HG03342 (cell line): Measurements from ENCODE around the gene CELF4.

ENCODE experiments used
- ATAC-seq: cut with Tn5 transposase; IDR thresholded peaks from one replicate; pipeline ENCODE4 v1.9.1; 2021; ENCODE audit warnings: mild to moderate bottlenecking, moderate library complexity; ENCODE audit not compliant: unreplicated experiment

CELF4 gene

DNA sequence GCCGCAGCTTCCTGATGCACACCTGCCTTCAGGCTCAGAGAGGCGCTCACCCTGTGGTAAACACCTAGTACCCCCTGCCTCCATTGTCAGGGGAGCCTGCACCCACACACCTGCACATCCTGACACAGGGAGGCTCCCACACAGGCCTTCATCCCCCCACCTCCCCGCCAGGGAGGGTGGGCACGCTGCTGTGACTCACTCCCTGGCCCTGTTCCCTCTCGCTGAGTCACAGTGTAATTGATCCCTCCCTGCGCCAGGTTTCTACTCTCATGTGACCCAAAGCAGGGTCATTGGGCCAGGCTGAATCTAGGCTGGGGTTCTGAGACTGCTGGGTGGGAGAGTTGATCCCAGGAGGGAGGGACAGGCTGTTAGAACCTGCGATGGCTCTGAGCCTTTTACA is 8.5 kb upstream of the CELF4 start:
- ATAC-seq: no peak

DNA sequence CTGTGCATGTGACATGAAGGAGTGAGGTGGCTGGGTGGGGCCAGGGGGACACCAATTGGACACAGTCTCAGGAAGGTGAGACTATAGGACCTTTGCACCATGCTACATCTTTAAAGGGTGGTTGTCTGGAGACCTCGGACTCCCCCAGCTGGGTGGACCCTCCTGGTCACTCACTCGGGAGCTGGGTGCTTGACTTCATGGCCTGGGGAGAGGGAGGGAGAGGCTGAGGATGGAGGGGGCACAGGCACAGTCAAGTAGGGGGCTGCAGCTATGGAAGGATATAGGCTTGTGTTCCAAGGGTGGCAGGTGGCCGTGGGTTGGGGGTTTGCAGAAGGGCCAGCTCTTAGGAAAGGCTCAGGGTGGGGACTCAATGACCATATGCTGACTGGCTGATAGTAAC is 7.1 kb upstream of the CELF4 start:
- no peak for ATAC-seq

DNA sequence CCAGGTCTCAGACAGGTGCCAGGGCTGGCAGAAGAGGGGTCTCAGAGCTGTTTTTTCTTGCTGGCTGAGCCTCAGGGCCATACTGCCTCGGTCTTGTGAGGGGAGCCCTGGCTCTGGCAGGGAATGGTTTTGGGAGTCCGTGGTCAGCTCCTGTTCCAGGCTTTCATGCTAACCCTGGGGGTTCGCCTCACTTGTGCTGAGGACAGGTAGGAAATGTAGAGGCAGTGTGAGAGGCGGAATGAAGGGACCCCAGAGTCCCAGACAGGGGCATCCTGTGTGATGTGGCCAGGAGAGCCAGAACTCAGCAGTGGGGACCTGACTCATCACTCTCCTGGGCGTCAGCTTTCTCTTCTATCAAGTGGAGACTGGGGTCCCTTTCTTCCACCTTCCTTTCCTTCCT is 5.7 kb upstream of the CELF4 start:
- ATAC-seq: no peak

DNA sequence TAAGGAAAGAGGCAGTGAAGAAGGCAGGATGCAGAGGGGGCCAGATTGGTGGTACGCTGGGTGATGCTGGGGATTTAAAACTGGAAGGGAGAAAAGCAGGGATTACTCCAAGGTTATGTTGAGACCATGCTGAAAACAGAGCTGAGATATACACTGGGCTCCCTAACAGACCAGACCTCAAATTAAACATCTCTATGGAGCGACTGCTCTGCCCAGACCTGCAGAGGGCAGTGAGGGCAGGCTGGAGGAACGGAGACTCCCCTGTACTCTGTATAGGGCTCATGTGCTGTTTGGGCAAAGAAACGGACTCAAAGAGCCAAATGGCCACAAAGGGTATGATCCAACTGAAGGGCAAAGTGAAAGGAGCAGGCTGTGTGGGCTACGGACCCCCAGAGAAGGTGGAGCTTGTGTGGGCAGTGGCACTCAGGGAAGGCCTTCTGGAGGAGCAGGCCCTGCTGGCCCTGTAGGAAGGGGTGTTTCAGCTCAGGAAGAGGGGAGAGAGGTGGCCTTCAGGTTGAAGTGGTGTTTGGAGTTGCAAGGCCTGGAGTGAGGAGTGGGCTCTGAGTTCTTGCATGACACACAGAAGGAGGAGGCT is 4.8 kb upstream of the CELF4 start:
- ATAC-seq: no peak

DNA sequence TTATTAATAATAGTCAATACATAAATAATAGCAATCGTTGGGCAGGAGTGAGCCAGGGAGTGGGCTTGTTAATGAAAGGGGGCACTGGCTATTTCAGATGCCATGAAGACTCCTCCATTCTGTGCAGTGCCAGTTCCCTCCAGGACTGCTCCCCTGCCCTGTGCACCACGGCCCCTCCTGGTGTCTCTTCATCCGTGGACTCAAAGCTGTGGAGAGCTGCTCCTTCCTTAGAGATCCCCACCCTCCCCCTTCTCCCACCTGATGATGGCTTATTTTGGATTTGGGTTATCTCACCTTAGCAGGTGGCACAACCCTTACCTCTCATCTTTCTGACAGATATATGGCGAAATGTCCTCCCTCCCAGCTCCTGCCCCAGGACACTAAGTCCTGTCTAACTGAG is 3.1 kb upstream of the CELF4 start:
- ATAC-seq: no peak

DNA sequence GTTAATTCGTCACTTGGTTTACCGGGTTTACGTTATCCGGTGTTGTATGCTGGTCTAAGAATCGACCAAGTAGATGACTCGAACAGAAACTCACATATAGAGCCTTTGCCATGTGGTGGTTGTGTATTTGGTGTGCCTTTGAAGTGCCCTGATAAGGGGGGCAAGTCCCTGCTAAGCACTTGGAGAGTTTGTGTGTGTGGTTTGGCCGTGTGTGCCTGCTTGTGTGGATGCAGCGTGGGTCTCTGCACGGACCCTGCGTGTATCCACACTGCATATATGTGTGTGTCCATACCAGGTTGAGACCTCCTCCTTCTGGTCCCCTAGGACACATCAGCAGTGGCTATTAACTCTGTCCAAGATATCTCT is 2.4 kb upstream of the CELF4 start:
- no peak for ATAC-seq

DNA sequence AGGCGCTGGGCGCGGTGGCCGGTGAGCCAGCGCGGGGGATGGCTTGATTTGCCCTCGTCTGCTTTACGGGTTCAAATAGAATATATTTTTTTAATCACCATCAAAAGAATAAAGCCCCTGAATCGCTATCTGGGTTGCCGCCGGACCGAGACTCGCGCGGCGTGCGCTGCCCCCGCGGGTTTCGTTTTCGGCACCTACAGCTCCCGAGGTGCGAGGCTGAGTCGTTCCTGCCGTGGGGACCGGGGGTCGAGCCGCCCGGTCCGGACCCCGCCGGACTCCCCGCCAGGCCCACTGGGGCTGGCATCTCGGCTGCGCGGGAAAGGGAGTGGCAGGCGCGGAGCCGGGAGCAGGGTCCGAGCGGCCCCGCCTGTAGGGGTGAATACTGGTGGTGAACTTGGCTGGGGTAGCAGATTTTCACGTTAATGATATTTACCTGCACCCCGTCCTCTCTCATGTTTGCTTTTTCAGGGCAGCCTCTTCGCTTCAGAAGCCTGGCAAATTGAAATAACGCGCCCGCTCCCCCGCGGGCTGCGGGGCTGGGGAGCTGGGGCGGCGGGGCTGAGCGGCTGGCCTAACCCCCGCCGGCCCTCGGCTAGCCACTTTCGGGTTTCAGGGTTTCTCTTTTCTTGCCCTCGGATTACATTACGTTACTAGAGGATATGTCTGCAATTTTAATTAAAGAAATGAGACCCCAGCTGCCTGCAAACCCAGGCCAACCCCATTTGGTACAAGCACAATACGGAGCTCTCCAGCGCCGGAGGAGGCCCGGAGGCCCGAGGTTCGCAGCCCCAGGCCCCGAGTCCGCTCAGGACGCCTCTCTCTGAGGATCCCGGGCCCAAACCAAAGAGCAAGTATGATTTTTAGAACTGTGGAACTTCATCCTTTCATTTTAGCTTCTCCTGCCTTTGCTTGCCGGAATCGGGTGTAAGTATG is 1.7 kb upstream of the CELF4 start:
- no peak for ATAC-seq

DNA sequence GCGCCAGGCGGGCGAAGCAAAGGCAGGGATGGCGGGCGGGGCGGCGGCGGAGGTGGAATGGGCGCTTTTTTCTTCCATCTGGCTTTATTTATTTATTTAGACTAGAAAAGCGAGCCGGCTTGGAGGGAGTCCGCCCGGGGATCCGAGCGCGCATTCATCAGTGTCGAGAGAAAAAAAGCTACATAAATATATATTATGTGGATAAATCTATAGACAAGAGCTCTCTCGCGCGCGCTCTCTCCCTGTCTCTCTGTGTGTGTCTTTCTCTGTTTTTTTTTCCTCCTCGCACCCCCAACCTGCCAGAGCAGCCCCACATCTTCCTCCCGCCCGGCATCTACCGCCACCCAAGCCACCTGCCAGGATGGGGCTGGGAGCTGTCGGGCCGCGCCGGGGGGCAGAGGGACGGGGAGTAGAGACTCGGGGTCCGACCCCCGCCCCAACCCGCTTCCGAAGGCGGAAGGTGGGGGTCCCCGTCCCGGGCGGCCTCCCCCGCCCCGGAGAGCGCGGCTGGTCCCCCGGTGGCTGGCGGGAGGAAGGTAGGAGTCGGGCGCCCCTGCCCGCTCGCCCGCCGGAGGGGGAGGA is 972 bp upstream of the CELF4 start:
- no peak for ATAC-seq

DNA sequence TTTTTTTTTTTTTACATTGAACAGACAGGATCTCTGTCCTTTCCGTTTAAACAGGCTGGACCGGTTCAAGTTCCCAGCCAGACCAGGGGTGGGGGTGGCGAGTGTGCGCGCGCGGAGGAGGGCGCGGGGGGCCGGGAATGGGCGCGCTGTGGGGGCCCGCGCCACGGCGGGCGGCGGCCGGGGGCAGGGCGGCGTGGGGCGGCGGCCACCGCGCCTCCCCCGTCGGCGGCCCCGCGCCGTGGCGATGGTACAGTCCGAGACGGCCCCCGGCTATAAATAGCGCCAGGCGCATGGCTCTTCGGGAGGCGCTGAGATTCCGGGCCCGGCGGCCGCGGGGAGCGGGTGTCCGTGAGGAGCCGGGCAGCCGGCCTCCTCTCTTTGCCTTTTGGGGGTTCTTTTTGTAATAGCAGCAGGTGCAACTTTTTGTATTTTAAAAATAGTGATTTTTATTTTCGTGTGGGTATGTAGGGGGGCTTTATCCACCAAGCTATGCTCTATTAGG is 430 bp upstream of the CELF4 start:
- no peak for ATAC-seq

DNA sequence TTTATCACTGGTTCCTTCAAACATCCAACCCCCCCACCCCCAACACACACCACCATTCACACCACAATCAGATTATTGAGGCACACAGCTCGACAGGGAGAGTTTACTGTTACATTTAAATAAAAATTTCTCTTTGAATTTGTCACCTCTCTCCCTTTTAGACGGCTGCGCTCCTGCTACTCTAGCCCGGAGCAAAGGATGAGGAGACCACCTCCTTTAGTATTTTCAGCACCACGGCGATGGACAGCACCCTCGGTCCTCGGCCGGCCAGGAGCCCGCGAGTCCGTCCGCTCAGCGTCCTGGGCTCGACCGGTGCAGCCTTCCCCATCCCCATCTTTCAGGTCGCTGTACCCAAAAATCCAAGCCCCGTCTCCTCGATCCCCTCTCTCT is 892 bp downstream of the CELF4 start:
- ATAC-seq: no peak

DNA sequence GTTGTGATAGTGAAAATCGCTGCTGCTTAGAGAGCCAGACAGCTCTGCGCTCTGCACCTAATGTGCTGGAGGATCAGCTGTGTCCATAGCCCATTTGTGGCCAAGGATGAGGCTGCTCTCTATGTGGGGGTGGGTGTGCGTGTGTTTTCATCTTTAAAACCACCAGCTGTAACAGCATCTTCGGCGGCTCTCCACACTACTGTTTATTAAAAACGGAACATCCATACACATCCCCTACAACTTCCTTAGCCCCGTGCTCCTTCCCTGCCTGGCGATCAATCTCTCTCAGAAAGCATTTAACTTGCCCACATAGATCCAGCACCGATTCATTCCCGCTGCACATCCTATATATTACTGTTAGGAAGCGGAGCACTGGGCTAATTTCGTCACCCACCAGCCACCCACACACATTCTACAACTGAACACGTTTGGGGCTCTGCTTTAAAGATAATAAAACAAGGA is 1.6 kb downstream of the CELF4 start:
- ATAC-seq: no peak

DNA sequence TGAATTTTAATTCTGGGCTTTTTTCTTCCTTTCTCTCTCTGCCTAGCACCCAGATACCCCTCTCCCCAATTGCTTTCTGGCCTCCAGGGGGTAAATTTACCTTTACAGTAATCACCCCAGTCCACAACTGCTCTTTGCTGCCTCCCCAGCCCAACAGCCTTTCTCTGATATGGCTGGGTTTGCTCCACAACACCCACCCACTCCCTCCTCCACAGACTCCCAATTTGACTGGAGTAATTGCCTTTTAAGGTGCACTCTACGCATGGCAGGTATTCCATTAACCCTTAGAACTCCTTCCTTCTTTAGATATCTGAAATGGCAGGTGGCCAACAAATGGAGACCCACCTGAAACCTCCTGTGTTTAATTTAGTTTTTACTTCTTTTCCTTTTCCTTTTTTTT is 3.6 kb downstream of the CELF4 start:
- ATAC-seq: no peak

DNA sequence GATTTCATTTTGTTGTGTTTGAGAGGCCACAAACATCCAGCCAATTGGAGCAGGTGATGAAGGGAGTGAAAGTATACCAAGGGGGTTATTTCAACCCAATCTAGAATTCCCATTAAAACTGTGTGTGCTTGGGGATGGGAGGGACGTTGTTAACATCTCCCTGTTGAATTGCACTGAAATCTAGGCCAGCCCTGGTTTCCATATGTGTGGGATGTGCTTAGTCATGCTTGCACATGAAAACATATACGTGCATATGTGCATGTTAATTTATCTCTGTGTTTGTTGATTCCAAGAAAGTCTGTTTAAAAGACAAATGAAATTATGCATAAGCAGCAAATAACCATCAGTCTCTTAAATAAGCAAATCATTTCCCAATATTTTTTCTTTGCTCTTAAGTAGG is 5.6 kb downstream of the CELF4 start:
- ATAC-seq: no peak

DNA sequence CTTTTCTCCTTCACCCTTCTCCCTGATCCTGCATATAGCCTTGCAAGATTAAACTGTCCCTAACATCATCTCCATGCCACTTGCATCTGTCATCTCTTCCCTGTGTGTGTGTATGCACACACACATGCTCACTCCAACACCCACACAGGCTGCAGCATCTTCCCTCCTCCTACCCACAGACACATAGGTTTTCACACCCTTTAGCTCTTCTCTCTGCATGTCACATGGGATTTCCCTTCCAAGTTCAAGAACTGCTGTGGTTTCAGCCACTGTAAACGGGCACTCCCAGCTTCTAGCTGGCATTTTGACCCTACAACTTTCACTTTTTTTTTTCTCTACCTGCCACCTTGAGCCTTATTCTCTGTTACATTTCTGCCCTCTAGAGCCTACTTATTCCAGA is 6.4 kb downstream of the CELF4 start:
- ATAC-seq: no peak

DNA sequence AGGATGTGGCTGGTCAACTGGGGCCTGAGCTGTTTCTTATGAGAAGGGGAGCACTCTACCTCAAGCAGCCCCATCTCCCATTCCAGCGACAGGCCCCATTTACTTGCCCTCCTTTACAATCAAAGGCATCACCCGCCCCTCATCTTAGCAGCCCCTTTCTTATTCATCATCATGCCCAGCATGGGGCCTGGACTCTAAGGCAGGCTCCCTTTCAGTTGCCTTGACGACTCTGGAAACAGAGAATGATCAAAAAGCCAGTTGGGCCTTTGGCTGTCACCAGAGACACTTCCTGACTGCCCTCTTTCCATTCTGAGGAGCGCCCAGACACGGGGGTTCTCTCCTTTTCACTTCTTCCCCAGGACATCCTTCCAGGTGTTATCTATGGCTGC is 11.2 kb downstream of the CELF4 start:
- ATAC-seq: no peak

DNA sequence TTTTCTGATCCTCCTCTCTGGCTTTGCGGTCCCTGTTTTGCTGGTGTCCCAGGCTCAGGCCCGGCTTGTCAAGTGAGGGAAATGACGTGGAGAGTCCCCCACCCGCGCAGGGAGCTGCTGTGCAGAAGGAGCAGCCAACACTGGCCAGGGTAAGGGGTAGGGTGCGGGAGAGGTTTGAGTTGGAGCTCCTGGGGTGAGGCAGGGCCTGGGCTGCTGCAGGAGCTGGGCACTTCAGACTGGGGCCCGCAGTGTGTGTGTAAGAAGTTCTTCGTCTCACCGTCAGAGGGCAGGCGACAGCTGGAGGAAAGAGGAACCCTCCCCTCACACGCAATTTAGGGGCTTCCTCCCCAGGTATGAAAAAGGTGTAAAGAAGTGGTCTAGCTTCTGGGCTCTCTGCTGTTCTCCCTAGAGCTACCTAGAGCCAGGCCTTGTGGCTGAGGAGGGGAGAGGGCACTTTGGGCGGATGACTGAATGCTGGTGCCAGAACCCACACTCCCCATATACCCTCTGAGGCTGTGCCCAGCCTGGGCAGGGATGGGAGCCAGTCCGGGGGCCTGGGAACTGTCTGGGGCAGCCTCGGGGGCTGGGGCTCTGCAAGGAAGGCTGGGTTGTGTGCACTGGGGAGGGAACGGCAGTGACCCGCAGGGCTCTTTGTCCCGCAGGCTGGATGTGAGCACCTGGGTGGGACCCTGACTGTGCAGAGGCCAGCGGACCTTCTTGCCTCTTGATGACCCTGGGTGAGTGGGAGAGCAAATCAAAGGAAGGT is 11.8 kb downstream of the CELF4 start:
- no peak for ATAC-seq

DNA sequence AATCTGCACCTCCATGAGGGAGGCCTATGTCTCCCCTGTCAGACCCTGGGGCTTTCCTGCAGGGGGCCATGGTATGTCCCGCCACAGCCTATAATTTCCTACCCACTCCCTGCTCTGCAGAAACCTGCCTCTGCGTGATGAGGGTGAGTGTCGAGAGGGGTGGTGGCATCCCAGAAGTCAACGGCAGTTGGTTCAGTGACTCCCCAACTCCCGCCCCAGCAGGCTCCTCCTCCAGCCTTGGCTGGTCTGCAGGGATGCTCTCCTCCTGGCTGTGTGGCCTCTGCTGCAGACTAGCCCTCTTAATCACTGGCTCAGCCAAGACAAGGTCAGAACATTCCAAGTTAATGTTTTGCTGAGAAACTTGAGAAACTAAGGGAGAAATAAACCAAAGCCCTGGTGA is 13.3 kb downstream of the CELF4 start:
- no peak for ATAC-seq

DNA sequence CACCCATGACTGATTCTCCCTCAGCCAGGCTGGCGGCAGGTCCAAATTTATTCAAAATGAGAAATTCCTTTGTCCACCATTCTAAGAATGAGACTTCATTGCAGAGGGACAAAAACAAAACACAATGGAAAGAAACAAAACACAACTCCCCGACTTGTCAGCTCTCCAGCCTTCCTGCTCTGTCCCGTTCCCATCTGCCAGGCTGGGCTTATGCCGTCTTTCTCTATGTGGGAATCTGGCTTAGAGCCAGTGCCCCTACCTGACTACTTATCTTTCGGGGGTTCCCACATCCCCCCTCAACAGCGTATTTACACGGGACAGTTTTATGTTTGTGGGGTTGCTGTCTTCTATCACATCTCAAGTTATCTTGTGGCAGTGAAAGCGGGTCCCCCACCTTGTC is 13.8 kb downstream of the CELF4 start:
- no peak for ATAC-seq

DNA sequence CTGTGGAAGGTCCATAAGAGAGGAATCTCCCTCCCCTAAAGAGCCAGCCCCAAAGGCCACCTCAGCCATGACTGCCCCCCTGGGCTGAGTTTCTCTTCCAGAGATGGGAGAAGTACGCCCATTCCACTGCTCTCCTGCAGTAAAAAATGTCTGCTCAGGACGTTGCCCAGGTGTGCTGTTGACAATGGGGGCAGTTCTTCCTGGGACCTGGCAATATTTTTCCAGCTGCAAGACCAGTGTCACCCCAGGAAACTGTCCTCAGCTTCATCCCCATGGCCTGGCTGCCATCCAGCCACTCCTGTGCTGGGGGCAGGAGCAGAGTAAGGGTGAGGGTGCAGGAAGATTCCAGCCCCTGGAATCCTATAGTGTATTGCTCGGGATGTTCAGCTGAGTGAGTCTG is 14.3 kb downstream of the CELF4 start:
- no peak for ATAC-seq

DNA sequence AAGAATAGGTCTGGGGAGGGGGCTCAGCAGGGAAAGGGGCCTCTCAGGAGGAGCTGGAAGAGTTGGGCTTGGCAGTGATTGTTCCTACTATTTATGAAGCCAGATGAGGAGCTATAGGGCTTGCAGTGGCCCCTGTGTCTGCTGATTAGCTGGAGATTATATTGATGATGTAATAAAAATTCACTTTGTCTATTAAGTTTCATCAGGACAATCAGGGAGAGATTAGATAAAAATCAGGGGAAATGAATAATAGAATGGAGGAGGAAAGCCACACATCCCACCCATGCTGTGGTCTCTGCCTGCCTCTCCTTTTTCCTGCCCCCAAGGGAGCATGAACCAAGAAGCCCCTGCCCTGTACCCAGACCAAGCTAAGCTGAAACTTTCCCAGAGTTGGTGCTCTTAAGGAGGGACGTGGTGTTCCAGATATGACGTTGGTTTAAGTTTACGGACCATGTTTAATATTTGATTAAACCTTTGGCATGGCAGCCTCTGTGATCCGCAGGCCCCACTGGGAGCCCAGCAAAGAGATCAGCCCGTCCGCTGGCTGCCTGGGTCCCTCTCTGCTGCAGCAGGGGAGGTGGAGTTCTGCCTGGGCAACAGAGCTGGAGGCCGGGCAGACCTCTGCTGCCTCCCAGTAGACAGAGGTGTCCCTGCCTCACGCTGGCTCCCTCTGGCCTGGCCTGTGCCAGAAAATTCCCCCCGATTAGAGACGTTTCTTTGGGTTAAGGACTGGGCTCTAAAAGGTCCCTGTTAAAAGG is 15.3 kb downstream of the CELF4 start:
- ATAC-seq: no peak
